ENCODE results near the gene EFCAB7. TPM values are rescaled to one million over a fixed set of nuclear protein-coding genes. Genes with fewer than 3 reads are reported as not detected.
A peak's percentile ranks its signal among the peaks of the same experiment; 100 is the strongest.

The EFCAB7 gene
- total and polyA plus RNA-seq, 2 of the 13 experiments (the other 11 are each of a cell fraction or from before 2014, with no cell fraction given): 1.7 to 5.4 TPM

GRCh38 chr1:63593886-63594605 is 70.7 kb downstream of the EFCAB7 start (continued):
- TF ChIP-seq KIAA2018 (CRISPR knock-in tag; IDR thresholded peaks at IDR 0.05; ENCODE audit: borderline replicate concordance) (no peak), NFYB (CRISPR knock-in tag; IDR thresholded peaks at IDR 0.05) (no peak), NR2F1 (CRISPR knock-in tag; IDR thresholded peaks at IDR 0.05) (0 out of 4 replicates have a peak, but pooled peaks have one; percentile 13 to 33), PHF8 (CRISPR knock-in tag; IDR thresholded peaks at IDR 0.05) (peak; percentile 72), ZNF83 (CRISPR knock-in tag; IDR thresholded peaks at IDR 0.05; ENCODE audit: borderline replicate concordance) (no peak), DMTF1 (CRISPR knock-in tag; IDR thresholded peaks at IDR 0.05) (no peak), SMAD9 (CRISPR knock-in tag; IDR thresholded peaks at IDR 0.05) (no peak), ATRX (CRISPR knock-in tag; IDR thresholded peaks at IDR 0.05; ENCODE audit: borderline replicate concordance) (no peak), PLRG1 (conservative IDR thresholded peaks at IDR 0.05) (no peak), ESRRA (CRISPR knock-in tag; IDR thresholded peaks at IDR 0.05; ENCODE audit: low read depth) (no peak), PPARG (CRISPR knock-in tag; conservative IDR thresholded peaks at IDR 0.05) (no peak; the same call in 1 of the 2 replicates), KLF12 (CRISPR knock-in tag; IDR thresholded peaks at IDR 0.05; ENCODE audit: borderline replicate concordance) (peak; percentile 22; the same call in 1 of the 2 replicates)
- TF ChIP-seq, protein P1, sequence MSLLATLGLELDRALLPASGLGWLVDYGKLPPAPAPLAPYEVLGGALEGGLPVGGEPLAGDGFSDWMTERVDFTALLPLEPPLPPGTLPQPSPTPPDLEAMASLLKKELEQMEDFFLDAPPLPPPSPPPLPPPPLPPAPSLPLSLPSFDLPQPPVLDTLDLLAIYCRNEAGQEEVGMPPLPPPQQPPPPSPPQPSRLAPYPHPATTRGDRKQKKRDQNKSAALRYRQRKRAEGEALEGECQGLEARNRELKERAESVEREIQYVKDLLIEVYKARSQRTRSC (CRISPR knock-in tag; IDR thresholded peaks at IDR 0.05; ENCODE audit: low read depth): no peak
- TF ChIP-seq, protein P2, sequence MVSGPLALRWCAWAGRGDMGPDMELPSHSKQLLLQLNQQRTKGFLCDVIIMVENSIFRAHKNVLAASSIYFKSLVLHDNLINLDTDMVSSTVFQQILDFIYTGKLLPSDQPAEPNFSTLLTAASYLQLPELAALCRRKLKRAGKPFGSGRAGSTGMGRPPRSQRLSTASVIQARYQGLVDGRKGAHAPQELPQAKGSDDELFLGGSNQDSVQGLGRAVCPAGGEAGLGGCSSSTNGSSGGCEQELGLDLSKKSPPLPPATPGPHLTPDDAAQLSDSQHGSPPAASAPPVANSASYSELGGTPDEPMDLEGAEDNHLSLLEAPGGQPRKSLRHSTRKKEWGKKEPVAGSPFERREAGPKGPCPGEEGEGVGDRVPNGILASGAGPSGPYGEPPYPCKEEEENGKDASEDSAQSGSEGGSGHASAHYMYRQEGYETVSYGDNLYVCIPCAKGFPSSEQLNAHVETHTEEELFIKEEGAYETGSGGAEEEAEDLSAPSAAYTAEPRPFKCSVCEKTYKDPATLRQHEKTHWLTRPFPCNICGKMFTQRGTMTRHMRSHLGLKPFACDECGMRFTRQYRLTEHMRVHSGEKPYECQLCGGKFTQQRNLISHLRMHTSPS (CRISPR knock-in tag; IDR thresholded peaks at IDR 0.05; ENCODE audit: low read depth): peak; percentile 85
- TF ChIP-seq, protein P3, sequence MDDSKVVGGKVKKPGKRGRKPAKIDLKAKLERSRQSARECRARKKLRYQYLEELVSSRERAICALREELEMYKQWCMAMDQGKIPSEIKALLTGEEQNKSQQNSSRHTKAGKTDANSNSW (CRISPR knock-in tag; IDR thresholded peaks at IDR 0.05; ENCODE audit: borderline replicate concordance): no peak
